ENCODE results near the gene CREBBP.

CREBBP gene

GRCh38 chr16:3761375-3762106 is 119.0 kb downstream of the CREBBP start:
- no peak for DNase-seq

GRCh38 chr16:3760518-3760917 is 120.0 kb downstream of the CREBBP start:
- no peak for DNase-seq

GRCh38 chr16:3759736-3760135 is 120.8 kb downstream of the CREBBP start:
- no peak for DNase-seq

GRCh38 chr16:3756113-3756512 is 124.4 kb downstream of the CREBBP start:
- DNase-seq = no peak

GRCh38 chr16:3755249-3755648 is 125.3 kb downstream of the CREBBP start:
- no peak for DNase-seq

GRCh38 chr16:3754772-3755171 is 125.7 kb downstream of the CREBBP start:
- DNase-seq = no peak

- DNase-seq = no peak
Measured at GRCh38 chr16:3754081-3754703, 126.3 kb downstream of the CREBBP start.

- no peak for DNase-seq
Measured at GRCh38 chr16:3752984-3753383, 127.5 kb downstream of the CREBBP start.

GRCh38 chr16:3751878-3752277 is 128.6 kb downstream of the CREBBP start:
- DNase-seq = no peak

GRCh38 chr16:3748307-3748706 is 132.2 kb downstream of the CREBBP start:
- no peak for DNase-seq

- no peak for DNase-seq
Measured at GRCh38 chr16:3745751-3746355, 134.7 kb downstream of the CREBBP start.

GRCh38 chr16:3744018-3744417 is 136.5 kb downstream of the CREBBP start:
- no peak for DNase-seq

- no peak for DNase-seq
Measured at GRCh38 chr16:3740934-3741333, 139.6 kb downstream of the CREBBP start.

- no peak for DNase-seq
Measured at GRCh38 chr16:3740186-3740585, 140.3 kb downstream of the CREBBP start.

GRCh38 chr16:3739636-3740035 is 140.9 kb downstream of the CREBBP start:
- no peak for DNase-seq

- no peak for DNase-seq
Measured at GRCh38 chr16:3738541-3738940, 142.0 kb downstream of the CREBBP start.

GRCh38 chr16:3738128-3738527 is 142.4 kb downstream of the CREBBP start:
- DNase-seq = no peak

- no peak for DNase-seq
Measured at GRCh38 chr16:3737181-3737580, 143.3 kb downstream of the CREBBP start.

GRCh38 chr16:3736116-3736515 is 144.4 kb downstream of the CREBBP start:
- DNase-seq = no peak

GRCh38 chr16:3735541-3735940 is 145.0 kb downstream of the CREBBP start:
- DNase-seq = no peak

GRCh38 chr16:3734758-3735221 is 145.7 kb downstream of the CREBBP start:
- no peak for DNase-seq

GRCh38 chr16:3734084-3734757 is 146.3 kb downstream of the CREBBP start:
- no peak for DNase-seq

- no peak for DNase-seq
Measured at GRCh38 chr16:3732171-3732570, 148.3 kb downstream of the CREBBP start.

Data from hematopoietic multipotent progenitor cell treated with erythropoietin and hydrocortisone succinate and interleukin-3 and kit ligand, for 6 days (in vitro differentiated cells).